ENCODE results near the gene ATF4.

The ATF4 gene

DNA sequence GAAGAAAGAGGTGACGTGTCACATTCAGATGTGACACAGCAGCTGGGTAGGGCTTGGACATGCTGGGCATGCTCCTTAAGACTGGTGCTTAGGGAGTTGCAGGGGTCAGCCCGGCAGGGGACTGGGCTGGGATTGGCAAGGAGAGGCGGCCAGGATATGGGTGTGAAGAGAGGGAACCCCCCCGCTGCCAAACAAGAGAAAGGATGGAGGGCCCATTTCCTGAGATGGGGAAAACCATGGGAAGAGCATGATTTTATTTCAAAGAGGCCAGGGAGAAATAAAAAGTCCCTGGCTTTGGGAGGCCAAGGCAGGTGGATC is 5.3 kb downstream of the ATF4 start:
- peak overlapping the region; percentile 98 for H3K27ac ChIP-seq
- DNase-seq (ENCODE audit: low spot score): no peak
- ChIA-PET CTCF (no interaction called here), POLR2A (ENCODE audit: low non-redundant PET) (no interaction called here)
- TF ChIP-seq, protein P1, sequence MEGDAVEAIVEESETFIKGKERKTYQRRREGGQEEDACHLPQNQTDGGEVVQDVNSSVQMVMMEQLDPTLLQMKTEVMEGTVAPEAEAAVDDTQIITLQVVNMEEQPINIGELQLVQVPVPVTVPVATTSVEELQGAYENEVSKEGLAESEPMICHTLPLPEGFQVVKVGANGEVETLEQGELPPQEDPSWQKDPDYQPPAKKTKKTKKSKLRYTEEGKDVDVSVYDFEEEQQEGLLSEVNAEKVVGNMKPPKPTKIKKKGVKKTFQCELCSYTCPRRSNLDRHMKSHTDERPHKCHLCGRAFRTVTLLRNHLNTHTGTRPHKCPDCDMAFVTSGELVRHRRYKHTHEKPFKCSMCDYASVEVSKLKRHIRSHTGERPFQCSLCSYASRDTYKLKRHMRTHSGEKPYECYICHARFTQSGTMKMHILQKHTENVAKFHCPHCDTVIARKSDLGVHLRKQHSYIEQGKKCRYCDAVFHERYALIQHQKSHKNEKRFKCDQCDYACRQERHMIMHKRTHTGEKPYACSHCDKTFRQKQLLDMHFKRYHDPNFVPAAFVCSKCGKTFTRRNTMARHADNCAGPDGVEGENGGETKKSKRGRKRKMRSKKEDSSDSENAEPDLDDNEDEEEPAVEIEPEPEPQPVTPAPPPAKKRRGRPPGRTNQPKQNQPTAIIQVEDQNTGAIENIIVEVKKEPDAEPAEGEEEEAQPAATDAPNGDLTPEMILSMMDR (conservative IDR thresholded peaks at IDR 0.05; ENCODE audit: low read depth): no peak

DNA sequence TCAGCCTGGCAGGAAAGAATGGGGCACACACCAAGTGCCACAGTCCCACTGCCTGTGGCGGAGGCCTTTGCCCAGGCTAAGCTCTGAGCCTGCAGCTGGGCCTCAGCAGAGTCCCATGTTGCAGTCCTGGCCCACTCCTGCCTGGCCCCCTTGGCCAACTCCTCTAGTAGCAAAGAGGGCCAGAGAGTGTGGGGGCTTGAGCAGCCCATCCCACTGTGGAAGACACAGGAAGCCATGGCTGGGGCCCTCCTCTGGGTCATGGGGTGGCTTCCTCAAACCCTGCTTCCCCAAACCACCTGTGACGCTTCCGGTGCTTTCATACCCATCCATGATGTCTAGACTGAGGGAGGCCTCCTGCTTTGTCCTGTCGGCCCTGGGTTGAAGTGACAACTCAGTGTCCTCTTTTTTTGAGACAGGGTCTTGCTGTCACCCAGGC is 6.4 kb downstream of the ATF4 start:
- CTCF ChIA-PET: interaction anchor here (0.5 to 0.7 kb wide), 2 partner anchors 11 to 659 kb away, joined by 3 read pairs; no protein-coding TSS in a partner anchor
- TF ChIP-seq, protein P1 (conservative IDR thresholded peaks at IDR 0.05; ENCODE audit: low read depth): no peak
- POLR2A ChIA-PET (ENCODE audit: low non-redundant PET): no interaction called here
- H3K27ac ChIP-seq: peak overlapping the region; percentile 98
- no peak for DNase-seq (ENCODE audit: low spot score)

DNA sequence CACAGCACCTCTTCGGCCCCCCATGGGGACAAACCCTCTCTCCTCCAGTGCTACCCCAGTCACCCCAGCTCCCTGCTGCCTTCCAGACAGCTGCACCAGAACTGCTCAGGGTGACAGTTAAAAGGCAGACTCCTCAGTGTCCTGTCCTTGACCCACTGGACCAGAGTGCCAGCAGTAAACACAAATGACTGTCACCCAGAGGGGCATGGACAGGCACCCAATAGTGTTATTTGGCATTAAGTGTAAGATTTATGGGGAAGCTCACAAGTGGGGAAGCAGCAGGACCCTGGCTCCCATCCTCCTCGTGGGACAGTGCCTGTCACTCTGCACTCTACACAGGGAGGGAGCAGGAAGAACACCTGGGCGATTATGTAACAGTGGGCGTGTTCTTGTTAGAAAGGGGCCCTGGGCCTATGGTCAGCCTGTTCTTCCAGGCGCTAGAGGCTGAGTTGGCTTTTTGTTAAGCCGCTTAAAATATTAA is 7.2 kb downstream of the ATF4 start:
- peak overlapping the region; percentile 98 for H3K27ac ChIP-seq
- CTCF ChIA-PET: interaction anchor here (0.5 to 0.7 kb wide), 2 partner anchors 12 to 659 kb away, joined by 3 read pairs; no protein-coding TSS in a partner anchor

DNA sequence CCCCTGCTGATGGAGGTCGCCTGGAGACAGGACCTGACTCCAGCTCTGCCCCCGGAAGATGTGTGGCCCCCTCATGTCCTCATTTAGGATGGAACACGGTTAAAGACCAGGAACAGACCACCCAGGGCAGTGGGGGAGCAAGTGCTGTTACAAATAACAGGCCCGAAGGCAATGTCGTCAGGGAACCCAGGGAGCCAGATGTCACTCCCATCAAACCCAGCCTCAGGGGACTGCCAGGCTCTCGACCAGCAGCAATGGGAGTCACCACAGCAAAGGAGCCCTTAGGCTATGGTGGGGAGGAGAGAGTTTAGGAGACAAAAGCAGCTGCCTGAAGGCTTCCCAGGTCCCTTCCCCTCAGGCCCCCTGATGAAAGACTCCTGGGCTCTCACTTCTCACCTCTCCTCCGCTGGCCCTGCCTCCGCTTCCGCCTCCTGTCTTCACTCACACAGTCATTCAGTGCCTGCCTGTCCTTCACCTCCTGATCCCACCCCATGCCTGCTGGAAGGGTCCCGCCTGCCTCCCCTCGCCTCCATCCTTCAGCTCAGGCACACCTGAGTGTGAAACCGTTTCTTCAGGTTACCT is 7.8 kb downstream of the ATF4 start:
- POLR2A ChIA-PET (ENCODE audit: low non-redundant PET): interaction anchor here (1.2 kb wide), 1 partner anchor 209 kb away, joined by 5 read pairs; the partner anchor contains the start of gene RPL3
- peak overlapping the region; percentile 98 for H3K27ac ChIP-seq
- no peak for DNase-seq (ENCODE audit: low spot score)
- TF ChIP-seq, protein P1 (conservative IDR thresholded peaks at IDR 0.05; ENCODE audit: low read depth): no peak
- CTCF ChIA-PET: interaction anchor here (0.7 to 1.6 kb wide), 2 partner anchors 34 to 83 kb away, joined by 3 to 11 read pairs; no protein-coding TSS in a partner anchor

More for the DNA sequence above, 7.2 kb downstream of the ATF4 start:
- DNase-seq (ENCODE audit: low spot score): no peak
- POLR2A ChIA-PET (ENCODE audit: low non-redundant PET): no interaction called here
- TF ChIP-seq, protein P1 (conservative IDR thresholded peaks at IDR 0.05; ENCODE audit: low read depth): no peak

DNA sequence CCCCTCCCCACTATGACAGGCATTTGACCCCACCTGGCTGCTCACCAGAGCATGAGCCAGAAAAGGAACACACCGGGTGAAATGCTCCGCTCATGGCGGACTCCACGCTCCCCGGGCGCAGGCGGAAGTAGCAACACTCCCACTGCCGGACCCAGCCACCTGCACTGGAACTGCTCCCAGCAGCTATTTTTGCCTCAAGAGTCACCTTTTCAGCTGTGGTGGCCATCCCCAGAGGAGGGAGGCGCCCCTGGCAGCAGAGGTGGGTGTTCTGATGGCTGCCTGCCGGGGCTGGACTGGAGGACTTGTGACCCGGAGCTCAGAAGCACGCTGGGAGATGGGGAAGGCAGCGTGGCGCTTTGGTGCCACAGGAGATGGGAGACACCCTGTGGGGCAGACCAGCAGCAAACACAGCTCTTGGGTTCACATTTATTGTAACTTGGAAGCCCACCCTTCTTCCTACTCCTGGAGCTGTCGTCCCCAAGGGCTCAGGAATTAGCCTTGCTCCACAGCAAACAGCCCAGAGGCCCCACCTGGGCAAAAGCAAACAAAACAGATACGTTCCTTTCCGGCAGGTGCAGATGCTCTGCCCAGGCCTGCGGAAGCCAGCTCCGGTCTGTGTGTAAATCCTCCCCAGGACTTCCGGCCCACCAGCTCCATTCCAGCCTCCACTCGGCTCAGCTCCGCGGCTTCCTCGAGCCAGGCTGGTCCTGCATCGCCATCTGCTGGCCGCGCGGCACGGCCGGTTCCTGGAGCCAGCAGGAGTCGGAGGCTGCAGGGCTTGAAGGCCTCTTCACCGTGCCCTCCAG is 8.5 kb downstream of the ATF4 start:
- peak overlapping the region; percentile 98 for H3K27ac ChIP-seq
- ChIA-PET POLR2A (ENCODE audit: low non-redundant PET) (interaction anchor here (0.5 to 1.2 kb wide), 2 partner anchors 209 to 952 kb away, joined by 5 to 6 read pairs; partner anchors contain the start of gene RPL3), CTCF (interaction anchor here (0.6 to 1.6 kb wide), 11 partner anchors 9 to 810 kb away, joined by 3 to 11 read pairs (median 3); no protein-coding TSS in a partner anchor)
- TF ChIP-seq, protein P1 (conservative IDR thresholded peaks at IDR 0.05; ENCODE audit: low read depth): peak; percentile 97
- DNase-seq (ENCODE audit: low spot score): peak; percentile 67

DNA sequence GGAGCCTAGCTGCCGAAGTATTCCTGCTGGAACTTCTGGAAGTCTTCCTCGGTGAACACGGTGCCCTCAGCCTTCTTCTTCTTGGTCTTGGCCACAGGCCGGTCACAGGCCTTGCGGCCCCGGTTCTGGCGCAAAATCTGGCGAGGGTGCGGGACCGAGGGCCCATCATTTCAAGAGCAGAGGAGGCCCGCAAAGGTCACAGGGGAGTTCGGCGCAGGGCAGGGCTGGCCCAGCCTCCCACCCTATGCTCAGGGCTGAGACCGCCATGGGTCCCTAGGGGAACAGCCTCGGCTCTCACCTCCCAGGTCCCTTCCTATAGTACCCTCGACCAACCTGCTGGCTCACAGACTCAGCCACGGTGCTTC is 9.1 kb downstream of the ATF4 start:
- TF ChIP-seq, protein P1 (conservative IDR thresholded peaks at IDR 0.05; ENCODE audit: low read depth): no peak; the same call in none of the 2 replicates
- H3K27ac ChIP-seq: peak overlapping the region; percentile 98
- ChIA-PET POLR2A (ENCODE audit: low non-redundant PET) (interaction anchor here (0.5 to 1.2 kb wide), 2 partner anchors 210 to 952 kb away, joined by 5 to 6 read pairs; partner anchors contain the start of gene RPL3), CTCF (interaction anchor here (0.6 to 1.6 kb wide), 10 partner anchors 10 to 811 kb away, joined by 3 to 11 read pairs (median 4); no protein-coding TSS in a partner anchor)
- no peak for DNase-seq (ENCODE audit: low spot score)
